Uterus (tissue), 2 donors: ENCODE data around the gene DNAJB5.

Experiments
- POLR2A ChIP-seq, 2 donors: fragments of 450-650 bp; IDR thresholded peaks; one replicate each; pipeline ENCODE4 v1.6.1; 2016; ENCODE audit warnings: antibody characterized with exemption in 2 of 2, mild to moderate bottlenecking in 1 of 2, moderate library complexity in 1 of 2
- TF ChIP-seq, protein P1 (sequence below), 4 experiments: fragments of 200-600 bp in 2 of 4; fragments of 450-650 bp in 2 of 4; sonication (generic) in 2 of 4; IDR thresholded peaks; one replicate each; pipeline ENCODE4 v1.5.1; 2016 to 2019; ENCODE audit warnings: antibody characterized with exemption in 4 of 4, mild to moderate bottlenecking in 2 of 4, moderate library complexity in 1 of 4

DNA sequence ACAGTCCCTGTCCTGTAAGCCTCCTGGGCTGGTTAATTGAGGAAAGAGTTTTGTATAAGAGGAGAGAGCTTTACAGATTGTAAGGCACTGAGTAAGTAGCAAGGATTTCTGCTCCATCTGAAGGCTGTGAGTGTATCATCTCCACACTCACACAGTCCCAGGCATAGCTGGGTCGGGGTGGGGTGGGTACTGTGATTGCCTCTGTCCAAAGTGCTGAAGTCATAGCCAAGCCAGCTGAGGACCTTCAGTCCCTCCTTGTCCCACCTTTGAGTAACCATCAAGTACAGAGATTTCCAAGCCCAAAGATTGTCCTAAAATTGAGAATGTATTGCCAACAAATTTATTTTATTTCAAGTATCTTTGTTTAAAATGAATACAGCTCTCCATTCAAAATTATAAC lies 5.5 kb upstream of the DNAJB5 start:
- TF ChIP-seq, protein P1, sequence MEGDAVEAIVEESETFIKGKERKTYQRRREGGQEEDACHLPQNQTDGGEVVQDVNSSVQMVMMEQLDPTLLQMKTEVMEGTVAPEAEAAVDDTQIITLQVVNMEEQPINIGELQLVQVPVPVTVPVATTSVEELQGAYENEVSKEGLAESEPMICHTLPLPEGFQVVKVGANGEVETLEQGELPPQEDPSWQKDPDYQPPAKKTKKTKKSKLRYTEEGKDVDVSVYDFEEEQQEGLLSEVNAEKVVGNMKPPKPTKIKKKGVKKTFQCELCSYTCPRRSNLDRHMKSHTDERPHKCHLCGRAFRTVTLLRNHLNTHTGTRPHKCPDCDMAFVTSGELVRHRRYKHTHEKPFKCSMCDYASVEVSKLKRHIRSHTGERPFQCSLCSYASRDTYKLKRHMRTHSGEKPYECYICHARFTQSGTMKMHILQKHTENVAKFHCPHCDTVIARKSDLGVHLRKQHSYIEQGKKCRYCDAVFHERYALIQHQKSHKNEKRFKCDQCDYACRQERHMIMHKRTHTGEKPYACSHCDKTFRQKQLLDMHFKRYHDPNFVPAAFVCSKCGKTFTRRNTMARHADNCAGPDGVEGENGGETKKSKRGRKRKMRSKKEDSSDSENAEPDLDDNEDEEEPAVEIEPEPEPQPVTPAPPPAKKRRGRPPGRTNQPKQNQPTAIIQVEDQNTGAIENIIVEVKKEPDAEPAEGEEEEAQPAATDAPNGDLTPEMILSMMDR (IDR thresholded peaks at IDR 0.05) = no peak
- TF ChIP-seq POLR2A (IDR thresholded peaks at IDR 0.05) = no peak
